ENCODE data around the gene RBM20.

RBM20 gene

GRCh38 chr10:110808615-110809014 lies 164.5 kb downstream of the RBM20 start:
- H2AFZ ChIP-seq (ENCODE audit: low read length), result no peak overlapping the region
- no peaks in the 10 kb centered on the region for H4K20me1 ChIP-seq (ENCODE audit: insufficient read depth, low read length)
- no peak overlapping the region for H3K4me3 ChIP-seq (ENCODE audit: low read length)
- no peaks in the 10 kb centered on the region for H3K79me2 ChIP-seq (ENCODE audit: low read length)
- no peaks in the 10 kb centered on the region for H3K9me3 ChIP-seq (replicated peaks; ENCODE audit: insufficient read depth, low read length)
- H3K36me3 ChIP-seq (replicated peaks; ENCODE audit: insufficient read depth, low read length), result no peaks in the 10 kb centered on the region
- H3F3A ChIP-seq (ENCODE audit: insufficient read depth, low read length), result no peaks in the 10 kb centered on the region
- peaks cover 9% of the 10 kb centered on the region for H3K4me1 ChIP-seq (ENCODE audit: low read length)
- TF ChIP-seq EZH2 (optimal IDR thresholded peaks at IDR 0.05; ENCODE audit: low read depth, low read length) (no peak), EZH2phosphoT487 (IDR thresholded peaks at IDR 0.05; ENCODE audit: low read length) (no peak), CTCF (IDR thresholded peaks at IDR 0.05; ENCODE audit: low read length) (no peak)
- no peak overlapping the region for H3K27ac ChIP-seq (ENCODE audit: low read length)
- DNase-seq, result no peak
- H3K4me2 ChIP-seq (ENCODE audit: low read depth, low read length), result no peak overlapping the region
- H3K9ac ChIP-seq (ENCODE audit: low read length), result no peak overlapping the region
- H3K27me3 ChIP-seq (replicated peaks; ENCODE audit: insufficient read depth, low read length), result no peaks in the 10 kb centered on the region
- no peaks in the 10 kb centered on the region for H3K9me2 ChIP-seq (replicated peaks; ENCODE audit: insufficient read depth, low read length)

GRCh38 chr10:110810625-110811024 lies 166.5 kb downstream of the RBM20 start:
- H3K4me1 ChIP-seq (ENCODE audit: low read length), result no peaks in the 10 kb centered on the region
- no peaks in the 10 kb centered on the region for H4K20me1 ChIP-seq (ENCODE audit: insufficient read depth, low read length)
- no peaks in the 10 kb centered on the region for H3K9me3 ChIP-seq (replicated peaks; ENCODE audit: insufficient read depth, low read length)
- TF ChIP-seq EZH2 (optimal IDR thresholded peaks at IDR 0.05; ENCODE audit: low read depth, low read length), result no peak
- TF ChIP-seq EZH2phosphoT487 (IDR thresholded peaks at IDR 0.05; ENCODE audit: low read length), result no peak
- TF ChIP-seq CTCF (IDR thresholded peaks at IDR 0.05; ENCODE audit: low read length), result no peak
- DNase-seq, result no peak
- H3K4me3 ChIP-seq (ENCODE audit: low read length), result no peak overlapping the region
- no peaks in the 10 kb centered on the region for H3K79me2 ChIP-seq (ENCODE audit: low read length)
- no peaks in the 10 kb centered on the region for H3F3A ChIP-seq (ENCODE audit: insufficient read depth, low read length)
- H2AFZ ChIP-seq (ENCODE audit: low read length), result no peak overlapping the region
- no peaks in the 10 kb centered on the region for H3K9me2 ChIP-seq (replicated peaks; ENCODE audit: insufficient read depth, low read length)
- no peak overlapping the region for H3K27ac ChIP-seq (ENCODE audit: low read length)
- no peaks in the 10 kb centered on the region for H3K36me3 ChIP-seq (replicated peaks; ENCODE audit: insufficient read depth, low read length)
- no peaks in the 10 kb centered on the region for H3K27me3 ChIP-seq (replicated peaks; ENCODE audit: insufficient read depth, low read length)
- no peak overlapping the region for H3K9ac ChIP-seq (ENCODE audit: low read length)
- H3K4me2 ChIP-seq (ENCODE audit: low read depth, low read length), result no peak overlapping the region

GRCh38 chr10:110811791-110812581 lies 167.8 kb downstream of the RBM20 start:
- H3K4me1 ChIP-seq (ENCODE audit: low read length), result no peaks in the 10 kb centered on the region
- no peak overlapping the region for H3K9ac ChIP-seq (ENCODE audit: low read length)
- H3K4me2 ChIP-seq (ENCODE audit: low read depth, low read length), result no peak overlapping the region
- no peak overlapping the region for H3K4me3 ChIP-seq (ENCODE audit: low read length)
- H2AFZ ChIP-seq (ENCODE audit: low read length), result no peak overlapping the region
- H3K27ac ChIP-seq (ENCODE audit: low read length), result no peak overlapping the region
- H3K36me3 ChIP-seq (replicated peaks; ENCODE audit: insufficient read depth, low read length), result no peaks in the 10 kb centered on the region
- DNase-seq, result no peak
- H3F3A ChIP-seq (ENCODE audit: insufficient read depth, low read length), result no peaks in the 10 kb centered on the region
- H3K79me2 ChIP-seq (ENCODE audit: low read length), result no peaks in the 10 kb centered on the region
- no peaks in the 10 kb centered on the region for H4K20me1 ChIP-seq (ENCODE audit: insufficient read depth, low read length)
- no peaks in the 10 kb centered on the region for H3K27me3 ChIP-seq (replicated peaks; ENCODE audit: insufficient read depth, low read length)
- TF ChIP-seq EZH2phosphoT487 (IDR thresholded peaks at IDR 0.05; ENCODE audit: low read length), result no peak
- TF ChIP-seq EZH2 (optimal IDR thresholded peaks at IDR 0.05; ENCODE audit: low read depth, low read length), result no peak
- TF ChIP-seq CTCF (IDR thresholded peaks at IDR 0.05; ENCODE audit: low read length), result no peak
- H3K9me2 ChIP-seq (replicated peaks; ENCODE audit: insufficient read depth, low read length), result no peaks in the 10 kb centered on the region
- H3K9me3 ChIP-seq (replicated peaks; ENCODE audit: insufficient read depth, low read length), result no peaks in the 10 kb centered on the region

Data from MM.1S (cell line).